Measurements from ENCODE around the gene GAREM1.

GAREM1 gene

GRCh38 chr18:32459361-32460101 lies 11.2 kb downstream of the GAREM1 start:
- DNase-seq (ENCODE audit: low read depth) = no peak

GRCh38 chr18:32455361-32455760 lies 15.3 kb downstream of the GAREM1 start:
- no peak for DNase-seq (ENCODE audit: low read depth)

GRCh38 chr18:32454593-32454992 lies 16.1 kb downstream of the GAREM1 start:
- DNase-seq (ENCODE audit: low read depth) = no peak

- no peak for DNase-seq (ENCODE audit: low read depth)
Observed at GRCh38 chr18:32450874-32451273, 19.8 kb downstream of the GAREM1 start.

- no peak for DNase-seq (ENCODE audit: low read depth)
Observed at GRCh38 chr18:32450026-32450691, 20.5 kb downstream of the GAREM1 start.

GRCh38 chr18:32446780-32447179 lies 23.9 kb downstream of the GAREM1 start:
- DNase-seq (ENCODE audit: low read depth) = no peak

- DNase-seq (ENCODE audit: low read depth) = no peak
Observed at GRCh38 chr18:32445846-32446245, 24.8 kb downstream of the GAREM1 start.

GRCh38 chr18:32443706-32444215 lies 26.9 kb downstream of the GAREM1 start:
- DNase-seq (ENCODE audit: low read depth) = no peak

GRCh38 chr18:32443033-32443705 lies 27.5 kb downstream of the GAREM1 start:
- DNase-seq (ENCODE audit: low read depth) = no peak

- DNase-seq (ENCODE audit: low read depth) = no peak
Observed at GRCh38 chr18:32442575-32442974, 28.1 kb downstream of the GAREM1 start.

- no peak for DNase-seq (ENCODE audit: low read depth)
Observed at GRCh38 chr18:32441533-32441932, 29.1 kb downstream of the GAREM1 start.

GRCh38 chr18:32440518-32440917 lies 30.2 kb downstream of the GAREM1 start:
- DNase-seq (ENCODE audit: low read depth) = no peak

GRCh38 chr18:32439802-32440201 lies 30.9 kb downstream of the GAREM1 start:
- DNase-seq (ENCODE audit: low read depth) = no peak

- no peak for DNase-seq (ENCODE audit: low read depth)
Observed at GRCh38 chr18:32439241-32439640, 31.4 kb downstream of the GAREM1 start.

- DNase-seq (ENCODE audit: low read depth) = no peak
Observed at GRCh38 chr18:32438173-32438572, 32.5 kb downstream of the GAREM1 start.

- DNase-seq (ENCODE audit: low read depth) = no peak
Observed at GRCh38 chr18:32437100-32437834, 33.4 kb downstream of the GAREM1 start.

- no peak for DNase-seq (ENCODE audit: low read depth)
Observed at GRCh38 chr18:32435631-32436500, 34.8 kb downstream of the GAREM1 start.

GRCh38 chr18:32431753-32432152 lies 38.9 kb downstream of the GAREM1 start:
- DNase-seq (ENCODE audit: low read depth) = no peak

- DNase-seq (ENCODE audit: low read depth) = no peak
Observed at GRCh38 chr18:32429402-32429801, 41.3 kb downstream of the GAREM1 start.

GRCh38 chr18:32427084-32427900 lies 43.4 kb downstream of the GAREM1 start:
- no peak for DNase-seq (ENCODE audit: low read depth)

Data from activated T-cell treated with anti-CD3 and anti-CD28 coated beads for 48 hours (primary cell).